T-cell (primary cell): ENCODE measurements around the gene DLG2. TPM values are rescaled to one million over a fixed set of nuclear protein-coding genes. Genes with fewer than 3 reads are reported as not detected.

Source experiments
- ATAC-seq, 4 experiments: fragments of 200-7000 bp in 3 of 4; fragments of 150-1000 bp in 1 of 4; cut with Tn5 transposase; replicated peaks in 1 of 4; 1 replicate in 3 of 4; 2 replicates in 1 of 4; pipeline ENCODE4 v1.10.0; 2021; ENCODE audit warnings: moderate library complexity in 3 of 4, mild to moderate bottlenecking in 2 of 4, moderate number of reproducible peaks in 1 of 4
- CTCF ChIA-PET, 2 donors: fragments of 300-600 bp; sonication (Branson Sonifier 250); formaldehyde crosslinking; loops; one replicate each; lab custom pipeline; 2022; ENCODE audit warnings: antibody characterized with exemption in 2 of 2; lab: Charles Lee
- POLR2A ChIA-PET, 2 donors: fragments of 300-600 bp; sonication (Branson Sonifier 250); formaldehyde crosslinking; loops; one replicate each; lab custom pipeline; 2022; ENCODE audit warnings: antibody characterized with exemption in 2 of 2; lab: Charles Lee
- DNase-seq, 35 experiments: peaks; one replicate each; pipeline versions ENCODE4 v3.0.0 to v3.0.0-alpha.2; 2013 to 2023
- H3K27ac ChIP-seq: one replicate; pipeline ENCODE4 v1.5.1; 2013; ENCODE audit warnings: low read length
- H3K27me3 ChIP-seq, 2 experiments: replicated peaks in 1 of 2; 1 replicate in 1 of 2; 2 replicates in 1 of 2; pipeline versions ENCODE4 v1.6.1 to v1.7.0; 2013; ENCODE audit warnings: low read length in 1 of 2, mixed read lengths in 1 of 2; ENCODE audit not compliant: control insufficient read depth in 2 of 2, insufficient read depth in 2 of 2; ENCODE audit errors: extremely low read depth in 1 of 2
- H3K36me3 ChIP-seq, 2 donors: 1 replicate in 1 of 2; 2 replicates in 1 of 2; pipeline versions ENCODE4 v1.6.1 to v1.7.0; 2013; ENCODE audit warnings: low read length in 1 of 2; ENCODE audit not compliant: control insufficient read depth in 2 of 2, insufficient read depth in 1 of 2; ENCODE audit errors: extremely low read depth in 1 of 2
- H3K4me1 ChIP-seq, 2 experiments: 1 replicate in 1 of 2; 2 replicates in 1 of 2; pipeline versions ENCODE4 v1.6.1 to v1.7.0; 2013; ENCODE audit warnings: low read length in 2 of 2, mixed read lengths in 1 of 2; ENCODE audit not compliant: insufficient read depth in 2 of 2, control insufficient read depth in 1 of 2; ENCODE audit errors: extremely low read depth in 1 of 2
- H3K4me3 ChIP-seq, 2 donors: 1 replicate in 1 of 2; 2 replicates in 1 of 2; pipeline versions ENCODE4 v1.5.1 to v1.7.0; 2013; ENCODE audit warnings: mild to moderate bottlenecking in 2 of 2, low read length in 1 of 2, moderate library complexity in 1 of 2; ENCODE audit not compliant: control insufficient read depth in 1 of 2; ENCODE audit errors: extremely low read depth in 1 of 2
- H3K9me3 ChIP-seq: 2 replicates; pipeline ENCODE4 v1.7.0; 2013
- H3K27ac Mint-ChIP-seq, 2 donors: one replicate each; pipeline ENCODE4 v1.8.0; 2020 to 2021; ENCODE audit warnings: mild to moderate bottlenecking in 2 of 2, mixed read lengths in 2 of 2
- H3K27me3 Mint-ChIP-seq, 2 donors: one replicate each; pipeline ENCODE4 v1.8.0; 2021 to 2022; ENCODE audit warnings: mixed read lengths in 2 of 2
- H3K36me3 Mint-ChIP-seq: one replicate; pipeline ENCODE4 v1.8.0; 2021; ENCODE audit warnings: mixed read lengths
- H3K4me1 Mint-ChIP-seq, 3 donors: one replicate each; pipeline ENCODE4 v1.8.0; 2020 to 2022; ENCODE audit warnings: mixed read lengths in 3 of 3, mild to moderate bottlenecking in 1 of 3
- H3K4me3 Mint-ChIP-seq, 3 donors: one replicate each; pipeline ENCODE4 v1.8.0; 2020 to 2022; ENCODE audit warnings: mild to moderate bottlenecking in 3 of 3, mixed read lengths in 3 of 3, moderate library complexity in 3 of 3
- H3K9me3 Mint-ChIP-seq, 3 donors: one replicate each; pipeline ENCODE4 v1.8.0; 2020 to 2022; ENCODE audit warnings: mixed read lengths in 3 of 3
- WGBS: methylation state at CpG from one replicate; pipeline ENCODE4 v1.1.5; 2013; ENCODE audit warnings: missing lambda C conversion rate; ENCODE audit not compliant: insufficient coverage; 5-methylcytosine and 5-hydroxymethylcytosine counted together
- total RNA-seq, 35 experiments: library from RNA in 6 of 35; stranded (reverse) in 6 of 35; fragments of 120-200 nt in 1 of 35; gene quantifications; one replicate each; pipeline versions ENCODE4 v1.2.1 to v1.2.4 and lab custom pipeline; 2013 to 2026

Gene DLG2
- total RNA-seq, 5 donors from 2014 or later (not counting 1 experiment from before 2014, with no cell fraction given), result 2.3 to 4.1 (median 2.9) TPM

GRCh38 chr11:83641511-83641910, 1985.6 kb downstream of the DLG2 start:
- Histone ChIP-seq H3K27ac (no peak overlapping the region), H3K4me3 (no peak overlapping the region), H3K4me1 (no peaks in the 10 kb centered on the region), H3K27me3 (no peaks in the 10 kb centered on the region), H3K36me3 (no peaks in the 10 kb centered on the region), H3K9me3 (no peaks in the 10 kb centered on the region)
- Mint-ChIP-seq H3K36me3 (no peaks in the 10 kb centered on the region), H3K4me3 (no peak overlapping the region), H3K27ac (no peak overlapping the region), H3K27me3 (peaks cover 0 to 4% of the 10 kb centered on the region in 2 donors), H3K4me1 (no peaks in the 10 kb centered on the region), H3K9me3 (no peaks in the 10 kb centered on the region)
- DNase-seq, result no peak
- ATAC-seq, result no peak
- 33% methylated on average over 1 of the region's 7 CpGs for WGBS
- POLR2A ChIA-PET, result no interaction called here
- CTCF ChIA-PET, result no interaction called here

- Histone ChIP-seq H3K36me3 (no peaks in the 10 kb centered on the region), H3K27ac (no peak overlapping the region), H3K4me1 (no peaks in the 10 kb centered on the region), H3K4me3 (no peak overlapping the region), H3K9me3 (no peaks in the 10 kb centered on the region), H3K27me3 (no peaks in the 10 kb centered on the region)
- Mint-ChIP-seq H3K36me3 (no peaks in the 10 kb centered on the region), H3K9me3 (no peaks in the 10 kb centered on the region), H3K27ac (no peak overlapping the region), H3K27me3 (peaks cover 0 to 4% of the 10 kb centered on the region in 2 donors), H3K4me1 (no peaks in the 10 kb centered on the region), H3K4me3 (no peak overlapping the region)
- 60% methylated on average over 1 of the region's 5 CpGs for WGBS
- DNase-seq, result no peak
- POLR2A ChIA-PET, result no interaction called here
- CTCF ChIA-PET, result no interaction called here
- no peak for ATAC-seq
Observed at GRCh38 chr11:83639995-83640758, 1987.0 kb downstream of the DLG2 start.

GRCh38 chr11:83635166-83635565, 1992.0 kb downstream of the DLG2 start:
- Mint-ChIP-seq H3K27me3 (no peaks in the 10 kb centered on the region), H3K4me1 (no peaks in the 10 kb centered on the region)
- WGBS, result no CpG with 5 or more reads among the region's 3 CpGs

GRCh38 chr11:83630211-83630610, 1996.9 kb downstream of the DLG2 start:
- Histone ChIP-seq H3K27ac (no peak overlapping the region), H3K4me3 (no peak overlapping the region), H3K9me3 (no peaks in the 10 kb centered on the region), H3K36me3 (no peaks in the 10 kb centered on the region), H3K4me1 (no peaks in the 10 kb centered on the region), H3K27me3 (peaks cover 0 to 2% of the 10 kb centered on the region in 2 experiments)
- ATAC-seq (no peak), DNase-seq (no peak)
- WGBS, result no CpG with 5 or more reads among the region's 1 CpG
- Mint-ChIP-seq H3K36me3 (no peaks in the 10 kb centered on the region), H3K9me3 (no peaks in the 10 kb centered on the region), H3K27me3 (peaks cover 0 to 5% of the 10 kb centered on the region in 2 donors), H3K4me3 (no peak overlapping the region), H3K4me1 (no peaks in the 10 kb centered on the region), H3K27ac (no peak overlapping the region)
- ChIA-PET CTCF (no interaction called here), POLR2A (interaction anchor here in 1 of 2 donors (0.7 kb wide), 1 partner anchor 13 kb away, joined by 3 read pairs; no protein-coding TSS in a partner anchor)

More at GRCh38 chr11:83635166-83635565, 1992.0 kb downstream of the DLG2 start:
- CTCF ChIA-PET, result interaction anchor here in 1 of 2 donors (0.5 kb wide), 1 partner anchor 1087 kb away, joined by 4 read pairs; no protein-coding TSS in a partner anchor
- H3K36me3 ChIP-seq, result no peaks in the 10 kb centered on the region
- Mint-ChIP-seq H3K9me3 (no peaks in the 10 kb centered on the region), H3K4me3 (no peak overlapping the region), H3K36me3 (no peaks in the 10 kb centered on the region), H3K27ac (no peak overlapping the region)
- ATAC-seq (no peak), DNase-seq (no peak)
- peaks cover 0 to 2% of the 10 kb centered on the region in 2 experiments for H3K27me3 ChIP-seq
- H3K4me3 ChIP-seq, result no peak overlapping the region
- POLR2A ChIA-PET, result no interaction called here
- H3K27ac ChIP-seq, result no peak overlapping the region
- H3K4me1 ChIP-seq, result no peaks in the 10 kb centered on the region
- no peaks in the 10 kb centered on the region for H3K9me3 ChIP-seq

GRCh38 chr11:83629775-83630174, 1997.4 kb downstream of the DLG2 start:
- no peaks in the 10 kb centered on the region for H3K4me1 ChIP-seq
- H3K27ac ChIP-seq, result no peak overlapping the region
- no peak overlapping the region for H3K4me3 ChIP-seq
- Mint-ChIP-seq H3K27me3 (peaks cover 0 to 5% of the 10 kb centered on the region in 2 donors), H3K36me3 (no peaks in the 10 kb centered on the region), H3K4me3 (no peak overlapping the region), H3K4me1 (no peaks in the 10 kb centered on the region), H3K9me3 (no peaks in the 10 kb centered on the region), H3K27ac (no peak overlapping the region)
- WGBS, result no CpG with 5 or more reads among the region's 2 CpGs
- CTCF ChIA-PET, result no interaction called here
- DNase-seq, result no peak
- peaks cover 0 to 2% of the 10 kb centered on the region in 2 experiments for H3K27me3 ChIP-seq
- POLR2A ChIA-PET, result no interaction called here
- no peaks in the 10 kb centered on the region for H3K36me3 ChIP-seq
- ATAC-seq, result no peak
- H3K9me3 ChIP-seq, result no peaks in the 10 kb centered on the region

- H3K4me3 Mint-ChIP-seq, result no peak overlapping the region
- H3K4me1 ChIP-seq, result no peaks in the 10 kb centered on the region
- no peak overlapping the region for H3K27ac ChIP-seq
- H3K4me3 ChIP-seq, result no peak overlapping the region
- ATAC-seq (no peak), DNase-seq (no peak)
- H3K27me3 ChIP-seq, result peaks cover 0 to 2% of the 10 kb centered on the region in 2 experiments
- no peaks in the 10 kb centered on the region for H3K36me3 ChIP-seq
- no peaks in the 10 kb centered on the region for H3K4me1 Mint-ChIP-seq
- no CpG with 5 or more reads among the region's 5 CpGs for WGBS
- H3K27ac Mint-ChIP-seq, result no peak overlapping the region
- H3K27me3 Mint-ChIP-seq, result peaks cover 0 to 5% of the 10 kb centered on the region in 2 donors
- CTCF ChIA-PET, result no interaction called here
- no peaks in the 10 kb centered on the region for H3K36me3 Mint-ChIP-seq
- no peaks in the 10 kb centered on the region for H3K9me3 Mint-ChIP-seq
- H3K9me3 ChIP-seq, result no peaks in the 10 kb centered on the region
- POLR2A ChIA-PET, result no interaction called here
Observed at GRCh38 chr11:83628622-83629355, 1998.4 kb downstream of the DLG2 start.
